Tibial nerve (tissue), 3 donors: ENCODE results near the gene EGLN2.

ENCODE experiments used
- POLR2A ChIP-seq, 2 donors: fragments of 450-650 bp; IDR thresholded peaks; one replicate each; pipeline ENCODE4 v1.6.1; 2017; ENCODE audit warnings: antibody characterized with exemption in 2 of 2, mild to moderate bottlenecking in 2 of 2, moderate library complexity in 2 of 2
- TF ChIP-seq, protein P1 (sequence below), 5 experiments: fragments of 200-600 bp in 3 of 5; fragments of 450-650 bp in 2 of 5; sonication (generic) in 3 of 5; IDR thresholded peaks; one replicate each; pipeline ENCODE4 v1.5.1; 2016 to 2019; ENCODE audit warnings: antibody characterized with exemption in 5 of 5, mild to moderate bottlenecking in 3 of 5, moderate library complexity in 2 of 5

- TF ChIP-seq POLR2A (IDR thresholded peaks at IDR 0.05), result no peak
- TF ChIP-seq, protein P1, sequence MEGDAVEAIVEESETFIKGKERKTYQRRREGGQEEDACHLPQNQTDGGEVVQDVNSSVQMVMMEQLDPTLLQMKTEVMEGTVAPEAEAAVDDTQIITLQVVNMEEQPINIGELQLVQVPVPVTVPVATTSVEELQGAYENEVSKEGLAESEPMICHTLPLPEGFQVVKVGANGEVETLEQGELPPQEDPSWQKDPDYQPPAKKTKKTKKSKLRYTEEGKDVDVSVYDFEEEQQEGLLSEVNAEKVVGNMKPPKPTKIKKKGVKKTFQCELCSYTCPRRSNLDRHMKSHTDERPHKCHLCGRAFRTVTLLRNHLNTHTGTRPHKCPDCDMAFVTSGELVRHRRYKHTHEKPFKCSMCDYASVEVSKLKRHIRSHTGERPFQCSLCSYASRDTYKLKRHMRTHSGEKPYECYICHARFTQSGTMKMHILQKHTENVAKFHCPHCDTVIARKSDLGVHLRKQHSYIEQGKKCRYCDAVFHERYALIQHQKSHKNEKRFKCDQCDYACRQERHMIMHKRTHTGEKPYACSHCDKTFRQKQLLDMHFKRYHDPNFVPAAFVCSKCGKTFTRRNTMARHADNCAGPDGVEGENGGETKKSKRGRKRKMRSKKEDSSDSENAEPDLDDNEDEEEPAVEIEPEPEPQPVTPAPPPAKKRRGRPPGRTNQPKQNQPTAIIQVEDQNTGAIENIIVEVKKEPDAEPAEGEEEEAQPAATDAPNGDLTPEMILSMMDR (IDR thresholded peaks at IDR 0.05), result peak in 1 of 5 experiments; percentile 9
Observed at GRCh38 chr19:40776932-40777644, 21.9 kb upstream of the EGLN2 start.
